Raji (cell line): ENCODE data around the gene BCLAF1.

ENCODE experiments used
- POLR2A ChIP-seq: IDR thresholded peaks from 2 replicates; pipeline ENCODE4 v1.6.1; 2011; ENCODE audit warnings: low read depth, low read length, control low read depth; ENCODE audit not compliant: insufficient read depth

BCLAF1 gene

DNA sequence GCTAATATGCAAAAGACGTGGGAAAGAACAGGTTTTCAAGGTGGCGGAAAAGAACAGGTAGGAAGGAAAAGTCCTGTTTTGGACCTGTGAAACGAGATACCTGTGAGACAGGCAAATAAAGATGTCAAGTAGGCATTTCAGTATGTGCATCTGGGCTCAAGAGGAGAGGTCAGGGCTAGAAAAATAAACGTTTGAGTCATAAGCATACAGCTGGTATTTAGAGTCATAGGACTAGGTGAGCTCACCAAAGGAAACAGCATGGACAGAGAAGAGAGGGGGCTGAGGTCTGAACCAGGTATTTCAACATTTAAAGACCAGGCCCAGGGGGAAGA is 54.4 kb downstream of the BCLAF1 start:
- TF ChIP-seq POLR2A = no peak

DNA sequence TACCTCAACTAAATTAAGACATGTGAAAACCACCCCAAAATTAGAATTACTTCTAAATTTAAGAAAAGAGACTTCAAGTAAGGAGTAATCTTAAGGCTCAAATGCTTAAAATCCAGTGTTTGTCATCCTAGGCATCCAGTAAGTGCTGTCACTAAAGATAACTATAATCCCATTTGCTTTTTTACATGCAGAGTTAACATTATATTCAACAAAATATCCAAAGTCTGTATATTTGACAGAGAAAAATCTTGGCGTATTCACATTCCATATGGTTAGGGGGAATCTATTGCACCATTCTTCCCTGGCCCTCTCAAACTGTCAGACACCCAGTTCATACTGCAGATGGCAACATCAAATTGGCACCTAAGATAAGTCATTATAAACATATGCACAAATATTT is 56.9 kb downstream of the BCLAF1 start:
- no peak for TF ChIP-seq POLR2A

DNA sequence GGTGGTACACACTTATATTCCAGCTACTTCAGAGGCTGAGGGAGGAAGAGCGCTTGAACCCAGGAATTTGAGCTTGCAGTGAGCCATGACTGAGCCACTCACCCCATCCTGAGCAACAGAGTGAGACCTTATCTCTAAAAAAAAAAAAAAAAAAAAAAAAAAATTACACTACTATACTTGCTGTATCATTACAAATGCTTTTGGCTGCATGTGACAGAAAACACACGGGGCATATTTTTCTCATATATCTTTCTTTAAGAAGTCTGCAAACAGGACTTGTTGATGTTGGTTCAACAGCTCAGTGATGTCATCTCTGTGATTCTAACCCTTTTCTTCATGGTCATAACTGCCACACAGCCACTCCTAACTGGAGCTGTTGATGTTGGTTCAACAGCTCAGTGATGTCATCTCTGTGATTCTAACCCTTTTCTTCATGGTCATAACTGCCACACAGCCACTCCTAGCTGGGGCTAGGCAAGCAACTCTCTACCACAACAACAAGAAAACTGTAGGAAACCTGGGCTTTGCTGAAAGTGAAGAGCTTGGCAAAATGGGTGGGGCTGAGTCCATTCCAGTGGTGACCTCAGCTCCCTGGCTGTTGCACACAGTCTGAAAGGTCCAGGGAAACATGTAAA is 59.3 kb downstream of the BCLAF1 start:
- TF ChIP-seq POLR2A = no peak

DNA sequence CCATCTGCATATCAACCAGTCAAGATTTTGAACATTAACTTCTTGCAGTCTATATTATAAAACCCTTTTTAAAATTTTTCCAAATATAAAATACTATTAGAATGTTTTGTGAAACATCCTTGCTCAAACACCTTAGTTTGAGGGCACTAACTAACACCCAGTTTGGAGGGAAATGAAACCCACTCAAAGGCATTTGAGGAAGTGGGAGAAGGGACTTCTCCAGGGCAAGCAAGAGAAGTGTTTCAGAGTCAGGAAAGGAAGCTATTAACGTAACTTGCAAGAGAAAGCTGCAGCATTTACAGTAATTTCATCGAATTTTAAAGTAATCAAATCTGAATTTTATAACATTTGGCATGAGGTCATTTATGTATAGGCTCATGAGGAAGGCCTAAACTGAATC is 60.8 kb downstream of the BCLAF1 start:
- no peak for TF ChIP-seq POLR2A

DNA sequence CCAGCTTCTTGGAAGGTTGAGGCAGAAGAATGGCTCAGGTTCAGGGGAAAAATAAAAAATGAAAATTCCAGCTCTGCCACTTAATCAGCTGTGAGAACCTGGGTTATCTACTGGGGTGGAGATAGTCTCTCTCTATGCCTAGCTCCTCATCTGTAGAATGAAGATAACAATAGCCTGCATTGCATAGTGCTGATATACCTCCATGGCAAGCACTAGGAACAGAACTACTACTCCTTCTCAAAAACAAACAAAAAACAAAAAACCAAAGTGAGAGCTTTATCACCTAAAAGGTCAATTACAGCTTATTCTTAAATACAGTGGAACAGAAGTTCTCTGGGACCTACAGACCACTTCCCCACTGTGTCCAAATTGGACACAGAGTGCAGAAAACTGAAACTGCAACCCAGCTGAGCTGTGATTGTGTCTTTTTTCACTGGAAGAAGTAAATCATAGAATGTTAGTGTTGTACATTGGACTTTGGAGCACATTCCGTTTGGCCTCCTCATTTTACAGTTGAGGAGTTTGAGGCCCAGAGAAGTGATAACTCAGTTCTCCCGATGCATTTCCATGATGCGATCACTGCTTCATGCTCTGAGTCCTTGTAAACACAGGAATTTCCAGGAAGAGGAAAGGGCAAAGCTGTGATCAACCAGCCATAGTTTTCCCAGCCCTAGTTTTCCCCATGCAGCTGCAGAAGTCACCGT is 62.8 kb downstream of the BCLAF1 start:
- no peak for TF ChIP-seq POLR2A

DNA sequence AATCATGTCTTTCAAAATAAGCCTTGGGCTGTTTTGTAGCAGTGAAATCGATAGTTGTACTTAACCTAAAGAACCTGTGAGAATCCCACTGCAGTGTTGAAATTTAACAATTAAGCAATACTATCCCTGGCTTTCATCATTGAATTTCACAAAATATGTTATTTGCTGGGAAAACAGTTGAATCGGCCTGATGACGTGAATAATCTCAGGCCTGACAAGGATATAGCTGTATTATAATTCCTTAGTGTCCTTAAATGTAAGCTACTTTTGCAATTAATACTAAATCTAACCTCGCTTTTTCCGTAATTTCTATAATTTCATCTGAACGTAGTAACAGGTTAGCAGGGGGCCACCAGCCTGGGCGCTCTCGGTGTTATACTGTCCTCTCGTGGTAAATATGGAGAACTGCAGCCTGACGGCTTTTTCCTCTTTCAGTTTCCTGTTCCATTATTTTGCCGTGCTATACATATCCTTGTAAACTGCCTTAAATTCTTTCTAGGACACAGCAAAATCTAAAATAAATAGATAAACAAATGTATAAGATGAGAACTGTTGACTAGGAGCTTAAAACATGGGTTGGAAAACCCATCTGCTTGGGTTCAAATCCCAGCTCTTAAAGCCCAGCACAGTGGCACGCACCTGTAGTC is 63.5 kb downstream of the BCLAF1 start:
- TF ChIP-seq POLR2A = no peak

DNA sequence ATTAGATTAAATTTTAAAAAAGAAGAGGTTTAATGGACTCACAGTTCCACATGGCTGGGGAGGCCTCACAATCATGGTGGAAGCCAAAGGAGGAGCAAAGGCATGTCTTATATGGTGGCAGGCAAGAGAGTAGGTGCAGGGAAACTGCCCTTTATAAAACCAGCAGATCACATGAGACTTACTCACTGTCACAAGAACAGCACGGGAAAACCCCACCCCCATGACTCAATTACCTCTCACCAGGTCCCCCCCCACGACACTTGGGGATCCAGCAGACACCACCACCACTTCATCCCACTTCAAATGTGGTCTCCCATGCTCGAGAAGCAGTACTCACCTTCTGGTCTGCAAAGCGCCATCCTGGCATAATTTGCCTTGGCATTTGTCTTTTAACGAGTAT is 64.2 kb downstream of the BCLAF1 start:
- TF ChIP-seq POLR2A = no peak

DNA sequence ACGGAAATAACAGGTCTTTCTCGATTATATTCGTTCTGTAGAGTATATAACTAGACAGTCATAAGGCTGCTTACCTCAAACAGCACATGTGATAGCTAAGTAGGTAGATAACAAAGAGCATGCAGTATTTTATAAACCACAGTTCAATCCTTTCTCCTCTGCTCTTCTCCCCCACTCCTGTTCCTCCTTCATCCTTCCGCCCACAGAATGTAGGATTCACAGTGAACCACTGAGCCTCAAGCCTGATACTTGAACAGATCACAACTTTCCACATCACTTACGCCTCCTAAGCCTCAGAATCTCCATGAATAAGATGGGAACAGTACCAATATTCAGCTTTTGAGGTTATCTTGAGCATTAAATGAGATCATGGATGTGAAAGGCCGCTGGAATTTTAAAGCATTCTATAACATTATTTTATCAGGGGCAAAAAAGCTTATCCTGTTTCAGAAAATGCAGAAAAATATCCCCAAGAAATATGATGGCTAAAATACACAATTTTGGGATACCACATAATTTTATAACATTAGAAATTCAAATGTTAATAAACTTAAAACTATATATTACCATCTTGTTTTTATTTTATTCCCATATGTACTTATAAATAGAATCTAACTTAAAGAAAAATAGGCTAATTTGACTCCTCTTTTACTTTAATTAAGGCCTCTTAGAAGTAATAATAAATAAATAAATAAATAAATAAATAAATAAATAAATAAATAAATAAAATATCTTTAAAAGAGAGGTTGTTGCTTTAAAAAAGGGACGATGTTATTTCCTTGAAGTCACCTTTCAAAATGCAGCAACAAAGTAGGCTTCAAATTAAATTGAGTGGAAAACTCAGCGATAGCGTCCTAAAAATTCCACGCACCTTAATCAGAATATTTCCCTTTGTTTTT is 72.9 kb downstream of the BCLAF1 start:
- no peak for TF ChIP-seq POLR2A

DNA sequence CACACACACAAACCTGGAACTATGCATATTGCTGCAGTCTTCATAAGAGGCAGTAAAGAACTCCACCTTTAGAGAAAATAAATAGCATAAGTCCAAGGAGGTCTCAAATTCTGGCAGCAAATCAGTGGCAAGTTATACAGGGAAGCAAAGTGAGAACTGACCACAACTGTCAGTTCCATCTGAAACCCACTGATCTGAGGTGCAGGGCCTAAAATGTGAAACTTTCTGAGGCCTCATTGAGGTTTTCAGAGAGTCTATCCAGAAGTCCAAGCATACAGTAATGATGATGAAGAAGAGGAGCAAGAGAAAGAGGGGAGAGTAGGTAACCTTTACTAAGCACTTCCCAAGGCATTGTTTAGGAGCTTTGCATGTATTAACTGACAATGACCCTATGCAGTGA is 75.8 kb downstream of the BCLAF1 start:
- no peak for TF ChIP-seq POLR2A

DNA sequence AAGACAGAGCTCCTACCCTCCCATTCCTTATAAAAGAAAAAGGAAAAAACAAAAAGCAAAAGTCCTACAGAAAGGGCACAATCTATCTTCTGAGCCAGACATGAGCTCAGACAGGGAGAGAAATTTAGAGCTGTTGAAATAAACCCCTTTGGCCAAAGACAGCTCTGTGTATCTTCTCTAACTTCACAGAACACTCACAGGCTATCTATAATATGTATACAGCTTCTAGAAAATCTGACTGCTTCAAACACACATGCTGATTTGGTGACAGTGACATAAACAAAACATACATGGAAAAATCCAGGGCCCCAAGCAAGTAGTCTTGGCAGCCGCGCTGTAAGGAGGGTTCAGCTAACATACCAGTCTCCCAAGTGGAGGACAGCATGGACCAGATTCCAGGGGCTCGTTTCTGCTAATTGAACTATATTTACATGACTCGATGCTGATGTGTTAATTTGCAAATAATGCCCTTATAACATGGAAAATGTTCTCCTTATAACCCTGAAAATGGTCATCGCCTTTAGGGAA is 76.6 kb downstream of the BCLAF1 start:
- no peak for TF ChIP-seq POLR2A

DNA sequence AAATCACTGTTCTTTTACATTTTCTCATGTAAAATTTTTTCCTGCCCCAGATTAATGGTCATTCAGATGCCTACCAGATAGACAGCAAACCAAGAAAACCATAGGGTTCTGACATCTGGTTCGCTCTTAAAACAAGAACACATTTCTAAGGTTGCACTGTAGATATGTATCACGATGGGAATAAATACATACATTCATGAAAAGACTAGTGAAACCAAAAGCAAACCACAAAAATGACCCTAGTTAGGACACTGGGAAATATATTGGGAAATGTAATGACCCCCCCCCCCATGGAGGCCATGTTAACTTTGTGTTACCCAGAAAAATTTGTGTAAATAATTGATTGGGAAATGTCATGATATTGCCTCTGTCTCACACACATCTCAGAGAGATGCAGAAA is 77.0 kb downstream of the BCLAF1 start:
- no peak for TF ChIP-seq POLR2A

DNA sequence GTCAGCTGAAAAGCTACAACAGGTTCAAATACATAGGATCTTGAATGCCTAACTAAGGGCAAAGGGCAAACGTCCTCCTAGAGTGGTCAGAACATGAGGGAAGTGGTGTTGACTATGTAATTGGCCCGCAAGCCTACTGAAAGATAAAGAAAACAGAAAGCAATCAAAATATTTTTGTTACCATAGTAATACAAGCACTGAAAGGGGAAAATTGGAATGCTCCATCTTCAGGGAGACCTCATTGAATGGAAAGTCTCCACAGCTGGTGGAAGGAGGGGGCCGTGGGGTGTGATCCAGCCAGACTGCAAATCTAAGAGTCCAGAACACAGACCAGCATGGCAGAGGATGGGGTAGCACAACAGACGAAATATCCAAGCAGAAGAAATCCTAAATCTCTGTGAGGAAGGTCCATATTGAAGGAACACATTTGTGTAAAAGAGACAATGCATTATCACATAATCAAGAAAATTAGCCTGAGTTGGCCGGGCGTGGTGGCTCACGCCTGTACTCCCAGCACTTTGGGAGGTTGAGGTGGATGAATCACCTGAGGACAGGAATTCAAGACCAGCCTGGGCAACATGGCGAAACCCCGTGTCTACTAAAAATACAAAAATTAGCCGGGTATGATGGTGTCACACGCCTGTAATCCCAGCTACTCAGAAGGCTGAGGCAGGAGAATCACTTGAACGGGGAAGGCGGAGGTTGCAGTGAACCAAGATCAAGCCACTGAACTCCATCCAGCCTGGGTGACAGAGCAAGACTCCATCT is 79.1 kb downstream of the BCLAF1 start:
- no peak for TF ChIP-seq POLR2A

DNA sequence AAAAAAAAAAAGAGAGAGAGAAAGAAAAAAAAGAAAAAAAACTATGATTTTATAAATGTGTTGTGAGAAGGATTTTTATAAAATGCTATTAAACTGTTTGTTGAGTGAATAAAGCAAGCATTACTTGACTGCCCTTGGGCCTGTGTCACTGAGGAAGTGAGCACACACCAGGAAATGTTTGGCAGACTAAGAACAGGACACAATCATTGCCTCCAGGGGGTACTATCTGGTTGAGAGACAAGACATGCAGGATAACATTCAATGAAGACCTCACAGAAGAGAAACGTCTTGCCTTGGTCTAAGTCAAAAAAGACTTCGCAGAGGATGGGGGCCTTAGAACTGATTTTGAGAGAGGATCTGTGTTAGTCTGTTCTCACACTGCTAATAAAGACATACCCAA is 80.2 kb downstream of the BCLAF1 start:
- TF ChIP-seq POLR2A = no peak

DNA sequence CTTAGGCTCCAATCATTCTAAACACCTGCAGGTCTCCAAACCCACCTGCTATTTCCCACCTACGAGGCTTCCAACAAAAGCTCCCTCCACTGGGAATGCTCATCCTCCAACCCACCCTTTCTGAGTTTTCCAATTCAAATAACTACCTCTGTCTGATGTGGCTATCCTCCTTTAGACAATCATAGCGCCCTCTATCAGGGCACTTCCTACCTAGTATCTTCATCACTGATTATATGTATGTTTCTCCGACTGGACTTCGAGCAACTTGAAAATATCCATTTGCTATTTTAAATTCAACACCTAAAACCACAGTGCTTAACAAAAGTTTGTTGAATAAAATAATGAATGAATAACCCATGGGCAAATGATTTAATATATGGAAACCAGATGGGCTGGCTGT is 80.9 kb downstream of the BCLAF1 start:
- no peak for TF ChIP-seq POLR2A
